ENCODE results near the gene SIL1. TPM values are rescaled to one million over a fixed set of nuclear protein-coding genes. Genes with fewer than 3 reads are reported as not detected.

SIL1 gene
- total and polyA plus RNA-seq, 9 of the 15 experiments (the other 6 are each of a cell fraction or from before 2014, with no cell fraction given): 1.3 to 30.5 (median 18.1) TPM

DNA sequence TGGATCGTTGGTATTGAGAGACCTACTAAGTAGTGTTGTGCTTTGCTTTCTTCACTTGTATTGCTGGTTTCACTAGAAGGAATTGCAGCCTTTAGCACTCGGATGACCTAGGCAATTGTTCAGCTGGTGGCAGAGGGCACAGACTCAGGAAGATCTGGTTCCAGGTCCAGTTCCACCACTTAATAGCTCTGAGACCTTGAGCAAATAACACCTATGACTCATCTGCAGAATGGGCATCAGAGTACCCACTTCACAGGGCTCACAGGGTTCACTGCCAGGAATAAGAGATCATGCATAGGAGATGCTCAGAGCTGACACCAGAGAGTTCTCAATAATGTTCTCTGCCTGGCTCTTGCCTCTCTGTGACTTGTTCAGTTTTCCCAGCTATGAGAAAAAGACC lies 133.6 kb downstream of the SIL1 start (continued):
- TF ChIP-seq HCFC1 (IDR thresholded peaks at IDR 0.05; ENCODE audit: low read depth, low read length) (no peak), SRSF7 (optimal IDR thresholded peaks at IDR 0.05; ENCODE audit: low read depth, low read length) (no peak)

DNA sequence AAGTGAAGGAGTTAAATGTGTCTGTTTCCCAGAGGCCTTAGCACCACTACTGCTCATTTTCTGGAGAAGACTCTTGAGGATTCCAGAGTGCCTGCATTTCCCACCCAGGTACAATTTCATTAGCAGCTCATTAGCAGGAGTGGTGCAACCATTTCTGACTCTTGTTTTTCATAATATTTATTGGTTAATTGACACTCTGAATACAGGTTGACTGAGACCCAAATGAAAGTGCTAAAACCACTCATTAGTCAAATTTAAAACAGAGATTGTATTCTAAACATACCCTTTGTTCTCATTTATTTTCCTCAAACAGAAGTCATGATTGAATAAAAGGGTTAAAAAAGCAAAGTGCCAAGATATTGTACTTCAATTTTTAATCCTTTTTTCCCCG lies 134.5 kb downstream of the SIL1 start:
- Histone ChIP-seq H3K9me3 (replicated peaks; ENCODE audit: control insufficient read depth, insufficient read depth, low read depth, low read length) (no peaks in the 10 kb centered on the region), H2AFZ (ENCODE audit: low read depth, low read length) (no peak overlapping the region), H3K4me2 (ENCODE audit: insufficient read depth, low read length) (no peak overlapping the region), H3K79me2 (ENCODE audit: control insufficient read depth, insufficient read depth, low read length) (no peaks in the 10 kb centered on the region), H3K27ac (ENCODE audit: extremely low read depth, low read depth, low read length) (no peak overlapping the region), H3K9ac (ENCODE audit: insufficient read depth in 1 of 2, low read depth in 2 of 2, low read length in 2 of 2) (no peak overlapping the region), H3K36me3 (ENCODE audit: control insufficient read depth, insufficient read depth, low read length) (no peaks in the 10 kb centered on the region), H4K20me1 (replicated peaks; ENCODE audit: control insufficient read depth, insufficient read depth, low read length) (no peaks in the 10 kb centered on the region), H3K4me1 (replicated peaks in 1 of 2; ENCODE audit: control insufficient read depth in 2 of 2, insufficient read depth in 2 of 2, low read length in 2 of 2) (no peaks in the 10 kb centered on the region), H3K4me3 (no peak overlapping the region), H3K27me3 (ENCODE audit: control insufficient read depth in 2 of 2, insufficient read depth in 2 of 2, low read length in 2 of 2) (no peaks in the 10 kb centered on the region), H3K9me1 (ENCODE audit: control insufficient read depth, insufficient read depth, low read length) (no peaks in the 10 kb centered on the region)
- in situ Hi-C loops (cut with MboI) (no loop called here), intact Hi-C loops (cut with micrococcal nuclease) (no loop called here)
- ChIA-PET CTCF (ENCODE audit: low intra/inter-chr PET ratio) (no interaction called here), POLR2A (interaction anchor here (0.9 kb wide), 1 partner anchor 17 kb away, joined by 3 read pairs; no protein-coding TSS in a partner anchor)
- BruUV-seq (replicated peaks): no TSS peak
- FAIRE-seq (no peak), DNase-seq (ENCODE audit: extremely low read depth in 1 of 4, low spot score in 3 of 4) (no peak), ATAC-seq (no peak)
- 53% methylated on average over 1 of the region's 1 CpG for WGBS (ENCODE audit: insufficient coverage, low coverage, missing lambda C conversion rate)
- TF ChIP-seq, protein P1, sequence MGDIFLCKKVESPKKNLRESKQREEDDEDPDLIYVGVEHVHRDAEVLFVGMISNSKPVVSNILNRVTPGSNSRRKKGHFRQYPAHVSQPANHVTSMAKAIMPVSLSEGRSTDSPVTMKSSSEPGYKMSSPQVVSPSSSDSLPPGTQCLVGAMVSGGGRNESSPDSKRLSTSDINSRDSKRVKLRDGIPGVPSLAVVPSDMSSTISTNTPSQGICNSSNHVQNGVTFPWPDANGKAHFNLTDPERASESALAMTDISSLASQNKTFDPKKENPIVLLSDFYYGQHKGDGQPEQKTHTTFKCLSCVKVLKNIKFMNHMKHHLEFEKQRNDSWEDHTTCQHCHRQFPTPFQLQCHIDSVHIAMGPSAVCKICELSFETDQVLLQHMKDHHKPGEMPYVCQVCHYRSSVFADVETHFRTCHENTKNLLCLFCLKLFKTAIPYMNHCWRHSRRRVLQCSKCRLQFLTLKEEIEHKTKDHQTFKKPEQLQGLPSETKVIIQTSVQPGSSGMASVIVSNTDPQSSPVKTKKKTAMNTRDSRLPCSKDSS (IDR thresholded peaks at IDR 0.05; ENCODE audit: low read depth, partially characterized antibody): no peak
- TF ChIP-seq CREBBP (IDR thresholded peaks at IDR 0.05; ENCODE audit: low read depth, low read length) (no peak), ZNF583 (CRISPR knock-in tag; IDR thresholded peaks at IDR 0.05) (no peak), CHCHD3 (CRISPR knock-in tag; IDR thresholded peaks at IDR 0.05) (no peak), RBM39 (optimal IDR thresholded peaks at IDR 0.05; ENCODE audit: low read depth, low read length) (no peak), EP300 (IDR thresholded peaks at IDR 0.05; ENCODE audit: low read length) (no peak), PRPF4 (IDR thresholded peaks at IDR 0.05; ENCODE audit: insufficient read depth, low read depth, low read length, poor library complexity, severe bottlenecking) (no peak)
- TF ChIP-seq, protein P2, sequence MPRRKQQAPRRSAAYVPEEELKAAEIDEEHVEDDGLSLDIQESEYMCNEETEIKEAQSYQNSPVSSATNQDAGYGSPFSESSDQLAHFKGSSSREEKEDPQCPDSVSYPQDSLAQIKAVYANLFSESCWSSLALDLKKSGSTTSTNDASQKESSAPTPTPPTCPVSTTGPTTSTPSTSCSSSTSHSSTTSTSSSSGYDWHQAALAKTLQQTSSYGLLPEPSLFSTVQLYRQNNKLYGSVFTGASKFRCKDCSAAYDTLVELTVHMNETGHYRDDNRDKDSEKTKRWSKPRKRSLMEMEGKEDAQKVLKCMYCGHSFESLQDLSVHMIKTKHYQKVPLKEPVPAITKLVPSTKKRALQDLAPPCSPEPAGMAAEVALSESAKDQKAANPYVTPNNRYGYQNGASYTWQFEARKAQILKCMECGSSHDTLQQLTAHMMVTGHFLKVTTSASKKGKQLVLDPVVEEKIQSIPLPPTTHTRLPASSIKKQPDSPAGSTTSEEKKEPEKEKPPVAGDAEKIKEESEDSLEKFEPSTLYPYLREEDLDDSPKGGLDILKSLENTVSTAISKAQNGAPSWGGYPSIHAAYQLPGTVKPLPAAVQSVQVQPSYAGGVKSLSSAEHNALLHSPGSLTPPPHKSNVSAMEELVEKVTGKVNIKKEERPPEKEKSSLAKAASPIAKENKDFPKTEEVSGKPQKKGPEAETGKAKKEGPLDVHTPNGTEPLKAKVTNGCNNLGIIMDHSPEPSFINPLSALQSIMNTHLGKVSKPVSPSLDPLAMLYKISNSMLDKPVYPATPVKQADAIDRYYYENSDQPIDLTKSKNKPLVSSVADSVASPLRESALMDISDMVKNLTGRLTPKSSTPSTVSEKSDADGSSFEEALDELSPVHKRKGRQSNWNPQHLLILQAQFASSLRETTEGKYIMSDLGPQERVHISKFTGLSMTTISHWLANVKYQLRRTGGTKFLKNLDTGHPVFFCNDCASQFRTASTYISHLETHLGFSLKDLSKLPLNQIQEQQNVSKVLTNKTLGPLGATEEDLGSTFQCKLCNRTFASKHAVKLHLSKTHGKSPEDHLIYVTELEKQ (CRISPR knock-in tag; IDR thresholded peaks at IDR 0.05): no peak
- TF ChIP-seq, protein P3, sequence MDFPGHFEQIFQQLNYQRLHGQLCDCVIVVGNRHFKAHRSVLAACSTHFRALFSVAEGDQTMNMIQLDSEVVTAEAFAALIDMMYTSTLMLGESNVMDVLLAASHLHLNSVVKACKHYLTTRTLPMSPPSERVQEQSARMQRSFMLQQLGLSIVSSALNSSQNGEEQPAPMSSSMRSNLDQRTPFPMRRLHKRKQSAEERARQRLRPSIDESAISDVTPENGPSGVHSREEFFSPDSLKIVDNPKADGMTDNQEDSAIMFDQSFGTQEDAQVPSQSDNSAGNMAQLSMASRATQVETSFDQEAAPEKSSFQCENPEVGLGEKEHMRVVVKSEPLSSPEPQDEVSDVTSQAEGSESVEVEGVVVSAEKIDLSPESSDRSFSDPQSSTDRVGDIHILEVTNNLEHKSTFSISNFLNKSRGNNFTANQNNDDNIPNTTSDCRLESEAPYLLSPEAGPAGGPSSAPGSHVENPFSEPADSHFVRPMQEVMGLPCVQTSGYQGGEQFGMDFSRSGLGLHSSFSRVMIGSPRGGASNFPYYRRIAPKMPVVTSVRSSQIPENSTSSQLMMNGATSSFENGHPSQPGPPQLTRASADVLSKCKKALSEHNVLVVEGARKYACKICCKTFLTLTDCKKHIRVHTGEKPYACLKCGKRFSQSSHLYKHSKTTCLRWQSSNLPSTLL (IDR thresholded peaks at IDR 0.05): no peak
